Hindlimb muscle (tissue), 1 donor: ENCODE measurements around the gene ZFAND2B. TPM values are rescaled to one million over a fixed set of nuclear protein-coding genes. Genes with fewer than 3 reads are reported as not detected.

Experiments used
- DNase-seq: peaks from one replicate; pipeline ENCODE4 v3.0.0-alpha.2; 2013
- polyA plus RNA-seq: library from polyadenylated mRNA; unstranded; fragments of 120-200 nt; gene quantifications from one replicate; pipeline ENCODE4 v1.2.1, GENCODE V29; 2013; ENCODE audit not compliant: insufficient read length

ZFAND2B gene, protein sequence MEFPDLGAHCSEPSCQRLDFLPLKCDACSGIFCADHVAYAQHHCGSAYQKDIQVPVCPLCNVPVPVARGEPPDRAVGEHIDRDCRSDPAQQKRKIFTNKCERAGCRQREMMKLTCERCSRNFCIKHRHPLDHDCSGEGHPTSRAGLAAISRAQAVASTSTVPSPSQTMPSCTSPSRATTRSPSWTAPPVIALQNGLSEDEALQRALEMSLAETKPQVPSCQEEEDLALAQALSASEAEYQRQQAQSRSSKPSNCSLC
- polyA plus RNA-seq: 21.4 TPM

DNA sequence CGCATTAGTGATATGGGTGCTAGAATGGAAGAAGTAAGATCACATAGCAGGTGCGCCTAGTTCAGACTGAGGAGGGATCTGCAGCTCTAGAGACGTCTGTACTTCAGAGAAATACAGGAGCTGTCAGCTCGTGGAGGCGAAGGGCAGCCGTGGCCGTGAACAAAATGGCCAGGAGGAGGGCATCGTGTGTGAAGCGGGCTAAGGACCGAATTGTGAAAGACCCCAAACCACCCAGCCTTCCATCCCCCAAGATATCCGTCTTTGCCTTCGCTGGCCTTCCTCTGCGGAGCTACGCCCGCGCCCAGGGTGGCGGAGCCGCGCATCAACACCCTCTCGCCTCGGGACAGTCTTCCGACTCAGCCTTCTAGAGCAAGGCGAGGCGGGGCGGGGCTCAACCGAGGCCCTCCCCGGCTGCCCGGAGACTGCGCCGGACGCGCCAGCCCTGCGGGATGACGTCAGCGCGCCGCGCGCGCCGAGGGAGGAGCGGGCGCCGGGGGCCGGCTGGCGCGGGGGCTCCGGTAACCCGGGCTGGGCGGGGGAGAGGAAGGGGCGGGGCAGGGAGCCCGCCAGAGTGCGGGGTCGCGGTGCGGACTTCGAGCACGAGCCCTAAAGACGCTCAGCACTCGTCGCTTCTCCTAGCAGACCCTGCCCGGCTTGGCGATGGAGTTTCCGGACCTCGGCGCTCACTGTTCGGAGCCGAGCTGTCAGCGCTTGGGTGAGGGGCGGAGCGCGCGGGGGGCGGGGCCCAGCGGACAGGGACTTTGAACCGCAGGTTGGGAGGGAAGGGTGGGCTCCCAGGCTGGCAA is at the start of gene ZFAND2B:
Gene ZFAND2B (plus strand): TSS at position 455 of the 806 bp plus-strand sequence. CDS start 206 bp downstream, at position 661.
- peak; percentile 99 for DNase-seq

DNA sequence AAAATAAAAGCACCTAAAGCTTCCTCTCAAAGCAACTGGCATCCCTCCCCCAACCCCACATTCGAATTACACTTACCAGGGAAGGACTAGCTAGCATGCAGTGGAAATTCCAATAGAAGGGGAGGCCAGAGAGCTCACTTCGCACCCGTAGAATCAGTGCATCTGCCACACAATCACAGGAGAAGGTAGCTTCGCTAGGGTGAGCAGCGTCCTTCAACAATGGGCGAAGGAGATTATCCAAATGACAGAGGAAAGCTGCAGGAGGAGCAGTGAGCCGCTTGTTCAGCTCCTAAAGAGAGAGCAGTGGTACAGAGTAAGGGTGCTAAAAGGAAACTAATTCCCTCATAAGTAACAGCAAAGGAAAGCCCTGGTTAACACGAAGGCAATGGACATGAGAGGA is 49.2 kb upstream of the ZFAND2B start:
- no peak for DNase-seq

DNA sequence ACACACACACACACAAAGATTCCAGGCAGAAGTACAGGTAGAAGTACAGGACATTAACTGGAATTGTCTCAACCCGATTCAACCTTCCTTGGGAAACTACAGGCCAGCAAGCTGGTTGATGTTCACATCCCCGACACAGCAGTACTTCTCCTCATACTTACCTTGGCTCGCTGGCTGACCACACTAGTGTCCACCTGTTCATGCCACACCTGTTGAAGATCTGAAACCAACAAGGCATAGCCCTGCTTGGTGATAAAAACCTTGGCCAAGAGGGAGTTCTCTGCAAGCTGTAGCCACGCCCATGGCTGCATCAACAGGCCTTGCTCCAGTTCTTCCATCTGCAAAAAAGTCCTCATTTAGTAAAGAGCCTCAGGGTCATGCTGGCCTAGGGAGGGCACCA is 48.6 kb upstream of the ZFAND2B start:
- no peak for DNase-seq

DNA sequence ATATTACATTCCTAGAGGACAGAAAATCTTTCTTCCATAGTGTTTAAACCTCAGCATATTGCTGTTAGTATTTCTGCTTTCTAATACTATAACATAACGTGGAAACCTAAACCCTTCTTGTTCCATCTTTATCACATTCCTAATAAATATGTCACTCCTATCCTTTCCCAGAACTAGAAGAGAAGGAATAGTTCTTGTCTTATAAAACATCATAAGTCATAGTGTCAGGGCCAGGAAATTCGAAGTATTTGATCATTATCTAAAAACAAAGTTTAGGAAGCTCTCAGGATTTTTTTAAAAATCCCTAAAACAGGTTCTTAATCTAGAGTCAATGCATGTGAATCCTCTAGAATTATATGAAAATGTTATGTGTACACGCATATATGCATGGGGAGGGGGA is 48.0 kb upstream of the ZFAND2B start:
- DNase-seq: no peak

DNA sequence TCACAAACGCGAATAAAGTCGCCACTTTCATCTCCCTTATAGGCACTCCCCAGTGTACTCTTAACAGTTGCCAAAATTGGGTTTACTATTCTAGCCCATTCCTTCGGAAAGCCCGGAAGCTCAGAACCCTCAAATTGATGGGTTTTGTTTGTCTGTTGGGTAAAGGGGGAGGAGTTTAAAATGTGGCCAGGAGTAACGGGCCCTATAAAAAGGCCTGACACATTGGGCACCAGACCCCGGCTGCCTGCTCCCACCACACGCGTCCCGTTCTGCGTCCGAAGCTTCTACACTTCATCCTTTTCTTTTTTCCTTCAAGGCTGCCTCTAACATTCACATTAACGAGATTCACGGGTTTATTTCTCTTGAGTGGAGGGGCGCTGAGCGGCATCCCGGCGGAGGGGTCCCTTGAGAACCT is 46.8 kb upstream of the ZFAND2B start:
- no peak for DNase-seq

DNA sequence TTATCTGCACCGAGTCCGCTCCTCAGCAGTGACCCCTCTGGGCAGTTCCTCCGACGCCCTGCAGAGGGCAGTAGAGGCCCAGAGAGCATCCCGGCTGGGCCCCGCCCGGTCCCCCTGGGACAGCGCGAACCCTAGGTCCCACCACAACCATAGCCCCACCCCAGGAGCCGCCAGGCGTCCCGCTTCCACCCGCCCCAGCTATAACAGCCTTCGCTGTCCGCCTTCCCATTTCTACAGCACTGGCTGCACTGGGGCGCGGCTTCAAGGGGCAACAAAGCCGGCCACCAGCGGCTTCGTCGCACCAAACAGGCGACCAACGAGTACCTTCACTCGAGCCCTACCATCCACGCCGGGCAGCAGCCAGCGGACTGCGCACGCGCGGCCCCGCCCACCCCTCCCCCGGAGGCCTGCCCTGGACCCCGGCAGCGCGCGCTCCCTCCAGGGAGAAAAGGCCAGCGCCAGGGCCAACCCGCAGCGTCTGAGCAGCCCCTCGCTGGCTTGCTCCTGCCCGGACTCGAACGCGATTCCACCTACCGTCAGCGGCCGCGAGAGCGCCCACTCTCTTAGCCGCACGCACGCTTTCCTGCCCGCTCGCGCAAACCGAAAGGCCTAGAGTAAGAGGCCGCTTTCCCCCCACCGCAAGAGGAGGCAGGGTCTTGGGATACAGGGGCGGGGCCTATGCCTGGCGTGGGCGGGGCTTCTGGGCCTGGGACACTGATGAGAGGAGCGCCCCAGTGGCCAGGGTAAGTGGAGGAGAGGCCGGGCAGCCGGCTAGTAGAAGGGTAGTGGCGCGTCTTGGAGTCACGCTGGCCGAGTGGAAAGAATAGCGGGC is 46.2 kb upstream of the ZFAND2B start, which contains the start of gene NHEJ1:
Gene NHEJ1 (minus strand): TSS at position 630 of the 832 bp plus-strand sequence. CDS start 2,453 bp downstream, outside the sequence.
- DNase-seq: peak; percentile 91

DNA sequence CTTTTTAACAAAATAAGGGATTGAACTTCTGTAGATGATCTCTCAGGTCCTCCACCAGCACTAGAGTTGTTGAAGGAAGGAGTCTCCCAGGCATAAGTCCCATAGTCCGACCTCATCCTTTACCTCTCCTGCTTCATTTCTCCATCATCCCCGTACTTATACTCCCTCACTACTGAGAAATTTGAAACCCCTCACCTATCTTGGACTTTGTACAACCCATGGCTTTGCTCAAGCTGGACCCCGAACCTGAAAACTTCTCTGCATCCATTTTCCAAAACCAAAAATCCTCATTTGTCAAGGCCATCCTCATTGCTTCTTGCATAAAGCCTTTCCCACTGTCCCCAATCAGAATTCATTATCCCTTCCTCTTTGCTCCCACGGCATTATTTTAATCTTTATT is 45.5 kb upstream of the ZFAND2B start:
- no peak for DNase-seq

DNA sequence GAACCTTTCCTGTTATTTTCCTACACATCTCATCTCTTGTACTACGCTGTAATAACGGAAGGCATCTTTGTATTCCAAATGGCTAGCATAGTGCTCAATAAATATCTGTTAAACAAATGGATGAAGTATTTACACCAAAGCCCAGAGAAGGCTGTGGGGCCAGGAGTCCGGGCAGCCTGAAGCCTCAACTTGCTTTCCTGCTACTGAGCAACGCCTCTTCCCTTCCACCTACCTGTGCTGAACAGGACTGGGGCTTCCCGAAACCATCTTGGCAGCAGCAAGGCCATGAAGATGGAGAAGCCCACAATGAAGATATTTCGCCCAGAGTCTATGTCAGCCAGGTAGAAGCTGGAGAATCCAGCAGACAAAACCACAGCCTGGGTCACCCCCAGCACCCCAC is 43.4 kb upstream of the ZFAND2B start:
- DNase-seq: no peak

DNA sequence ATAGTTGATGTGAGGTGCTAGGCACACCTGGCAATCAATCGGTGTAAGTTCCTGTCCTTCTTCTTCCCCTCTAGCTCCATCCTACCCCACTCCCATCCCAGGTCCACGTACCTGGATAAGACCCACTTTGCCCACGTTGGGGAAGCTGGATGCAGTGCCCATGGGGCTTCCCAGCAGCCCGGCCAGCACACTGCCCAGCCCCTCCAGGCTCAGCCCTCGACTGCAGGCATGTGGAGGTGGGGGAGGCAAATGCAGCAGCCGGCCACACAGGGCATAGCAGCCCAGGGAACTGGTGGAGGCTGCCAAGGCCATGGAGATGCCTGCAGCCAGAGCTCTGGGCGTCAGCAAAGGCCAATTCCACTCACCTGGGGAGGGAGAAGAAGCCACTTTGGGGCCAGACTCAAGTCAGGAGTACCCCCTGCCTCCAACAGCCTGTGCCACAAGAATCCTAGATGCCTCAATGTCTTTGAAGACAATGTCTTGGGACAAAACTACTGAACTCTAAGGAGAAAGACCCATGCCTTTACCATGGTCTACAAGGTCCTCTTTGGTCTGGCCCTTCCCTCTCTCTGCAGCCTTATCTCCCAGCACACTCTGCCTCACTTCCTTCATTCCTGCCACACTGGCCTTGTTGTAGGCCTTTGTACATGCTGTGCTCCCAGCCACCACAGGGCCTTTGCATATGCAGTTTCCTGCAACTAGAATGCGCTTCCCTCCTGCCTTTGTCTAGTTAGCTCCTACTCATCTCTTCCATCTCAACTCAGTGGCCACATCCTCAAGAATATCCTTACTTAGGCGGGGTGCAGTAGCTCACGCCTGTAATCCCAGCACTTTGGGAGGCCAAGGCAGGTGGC is 41.3 kb upstream of the ZFAND2B start:
- no peak for DNase-seq

DNA sequence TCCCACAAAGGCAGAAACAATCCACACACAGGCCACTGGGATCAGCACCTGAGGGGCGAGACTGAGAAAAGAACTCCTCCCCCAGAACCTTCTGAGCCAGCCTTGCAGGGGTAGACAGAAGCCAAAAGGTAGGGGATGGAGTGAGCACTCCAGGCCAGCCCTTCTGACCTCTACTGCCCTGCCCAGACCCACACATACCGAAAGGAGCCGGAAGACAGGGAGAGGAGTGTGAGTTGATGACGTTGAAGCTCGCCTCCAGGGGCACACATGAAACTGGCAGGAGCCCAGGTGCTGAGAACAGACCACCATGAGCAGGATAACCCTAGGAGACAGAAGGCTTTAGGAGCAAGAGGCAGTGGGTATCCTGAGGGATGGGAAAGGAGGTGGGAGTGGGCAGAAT is 38.6 kb upstream of the ZFAND2B start:
- no peak for DNase-seq

DNA sequence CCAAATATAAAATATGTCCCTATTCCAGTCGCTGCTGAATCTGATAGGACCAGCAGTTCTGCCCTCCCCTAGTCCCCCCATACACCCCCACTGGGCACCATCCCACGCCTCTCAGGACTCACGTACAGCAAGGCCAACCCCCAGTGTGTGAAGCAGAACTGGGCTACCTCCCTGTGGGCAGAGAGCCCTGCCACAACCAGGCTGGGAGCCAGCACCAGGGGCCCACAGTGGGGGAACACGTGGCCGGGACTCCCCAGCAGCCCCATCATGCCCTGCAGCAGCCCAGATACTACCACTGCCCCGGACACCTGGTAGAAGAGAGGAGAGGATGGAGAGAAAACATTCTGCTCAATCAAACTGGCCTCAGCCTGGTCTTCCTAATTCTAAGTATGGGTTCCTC is 38.1 kb upstream of the ZFAND2B start:
- no peak for DNase-seq

DNA sequence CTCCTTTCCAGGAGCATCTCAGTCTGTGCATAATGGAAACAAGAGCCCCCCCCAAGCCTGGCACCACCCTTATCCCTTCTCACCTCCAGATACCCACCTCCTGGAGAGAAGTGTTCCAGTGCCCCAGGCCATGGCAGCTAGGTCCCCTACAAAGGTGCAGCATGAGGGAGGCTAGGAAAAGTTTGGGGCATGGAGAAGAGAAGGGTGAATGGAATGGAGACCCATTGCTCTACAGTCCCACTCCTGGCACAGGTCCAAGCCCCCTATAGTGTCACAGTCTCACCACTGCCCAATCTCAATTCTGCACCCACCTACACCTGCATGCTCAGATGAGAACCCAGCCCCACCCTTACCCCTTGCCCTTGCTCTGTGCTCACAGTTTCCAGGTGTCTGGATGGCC is 37.6 kb upstream of the ZFAND2B start:
- no peak for DNase-seq

DNA sequence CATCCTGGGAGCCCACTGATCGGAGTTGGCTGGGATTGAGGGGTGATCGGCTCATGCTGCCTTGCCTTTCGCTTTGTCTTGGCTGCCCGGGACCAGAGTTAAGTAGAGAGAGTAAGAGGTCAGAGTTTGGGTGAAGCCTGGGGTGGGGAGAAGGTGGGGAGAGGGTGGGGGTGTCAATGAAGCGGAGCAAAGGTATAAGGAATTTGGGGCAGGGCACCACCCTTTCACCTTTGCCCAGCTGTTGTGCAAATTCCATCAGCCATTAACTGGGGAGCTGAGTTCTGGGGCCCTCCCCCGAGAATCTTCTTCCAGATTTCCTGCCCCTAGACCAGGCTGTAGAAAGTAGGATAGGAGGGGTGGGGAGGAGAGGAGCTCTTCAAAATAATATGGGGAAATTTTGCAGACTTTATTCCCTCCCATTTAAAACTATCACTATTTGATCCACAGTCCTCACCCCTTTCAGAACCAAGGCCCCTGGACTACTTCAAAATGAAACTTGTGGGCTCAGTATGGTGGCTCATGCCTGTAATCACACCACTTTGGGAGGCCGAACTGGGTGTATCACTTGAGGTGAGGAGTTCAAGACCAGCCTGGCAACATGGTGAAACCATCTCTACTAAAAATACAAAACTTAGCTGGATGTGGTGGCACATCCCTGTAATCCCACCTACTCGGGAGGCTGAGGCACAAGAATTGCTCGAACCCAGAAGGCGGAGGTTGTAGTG is 36.5 kb upstream of the ZFAND2B start, which contains the start of gene SLC23A3:
Gene SLC23A3 (minus strand): TSS at position 100 of the 725 bp plus-strand sequence. CDS start 45 bp downstream, at position 55.
- DNase-seq: no peak

DNA sequence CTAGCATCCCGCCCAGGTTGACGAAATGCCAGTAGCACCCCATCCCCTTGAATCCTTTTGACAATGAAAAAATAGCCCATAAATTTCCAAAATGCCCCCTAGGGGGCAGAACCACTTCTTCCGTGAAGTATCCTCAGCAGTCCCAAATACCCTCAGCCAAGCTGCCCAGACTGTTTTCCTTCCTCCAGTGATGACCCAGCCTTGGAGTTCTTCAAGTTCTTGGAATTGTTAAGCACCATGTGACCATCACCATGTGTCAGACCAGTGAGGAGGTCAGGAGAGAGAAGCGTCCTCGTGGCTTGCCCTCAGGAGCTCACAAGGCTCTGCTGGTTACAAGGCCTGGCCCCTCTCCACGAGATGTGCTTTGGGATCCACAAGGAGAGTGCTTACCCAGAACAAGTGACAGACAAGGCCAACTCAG is 35.3 kb upstream of the ZFAND2B start:
- DNase-seq: peak; percentile 24

DNA sequence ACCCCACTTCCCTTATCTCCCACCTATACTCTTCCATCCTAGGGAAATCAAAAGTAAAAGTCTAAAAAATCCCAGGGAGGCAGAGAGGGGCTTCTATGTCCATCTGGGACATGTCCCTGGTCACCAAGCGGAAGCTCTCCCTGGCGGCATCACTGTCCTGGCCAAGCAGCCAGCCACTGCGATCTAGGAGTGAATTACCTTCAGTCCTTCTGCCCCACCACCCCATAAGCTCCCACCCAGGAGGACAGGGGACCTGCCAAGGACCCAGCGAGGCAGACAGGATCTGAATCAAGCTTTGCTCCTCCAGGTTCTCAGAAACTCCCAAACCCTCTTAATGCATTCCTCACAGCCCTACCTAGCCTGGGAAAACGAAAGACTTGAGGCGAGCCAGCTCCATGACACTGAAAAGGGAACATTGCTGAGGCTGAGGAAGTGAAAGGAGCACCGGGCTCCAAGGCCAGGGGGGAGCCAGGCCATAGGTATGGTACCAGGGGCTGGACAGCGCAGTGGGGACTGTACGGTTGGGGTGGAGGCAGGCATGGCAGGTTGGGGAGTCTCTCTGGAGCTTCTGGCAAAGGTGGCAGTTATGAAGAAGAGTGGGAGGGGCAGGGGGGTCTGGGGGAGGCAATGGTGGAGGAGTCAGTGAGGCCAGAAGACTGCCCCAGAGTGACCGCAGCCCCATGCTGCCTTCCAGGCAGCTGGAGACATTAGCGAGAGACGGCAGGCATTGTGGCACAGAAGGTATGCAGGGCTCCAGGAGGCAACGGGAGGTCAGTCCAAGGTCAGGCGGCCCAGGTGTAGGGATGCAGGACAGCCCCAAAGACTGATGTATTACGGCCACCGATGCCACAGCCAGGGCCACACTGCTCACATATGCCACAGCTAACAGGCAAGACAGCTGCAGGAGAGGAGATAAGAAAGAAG is 34.1 kb upstream of the ZFAND2B start:
- DNase-seq: no peak

DNA sequence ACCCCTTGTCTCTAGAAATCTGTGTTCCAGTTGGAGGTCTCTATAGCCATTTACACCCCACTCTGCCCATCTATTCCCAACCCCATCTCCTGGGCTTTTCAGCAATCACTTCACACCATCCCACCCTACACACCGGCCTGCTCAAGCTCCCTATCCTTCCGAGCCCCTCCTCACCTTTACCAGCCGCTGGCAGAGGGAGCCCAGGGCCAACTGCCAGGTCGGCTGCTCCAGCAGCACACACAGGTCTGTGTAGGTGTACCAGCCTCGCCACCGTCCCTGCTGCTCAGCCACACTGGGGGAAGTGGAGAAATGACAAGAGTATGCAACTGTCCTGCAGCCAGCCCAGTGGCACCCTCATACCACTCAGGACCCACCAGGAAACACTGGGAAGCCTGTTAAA is 33.4 kb upstream of the ZFAND2B start:
- no peak for DNase-seq

DNA sequence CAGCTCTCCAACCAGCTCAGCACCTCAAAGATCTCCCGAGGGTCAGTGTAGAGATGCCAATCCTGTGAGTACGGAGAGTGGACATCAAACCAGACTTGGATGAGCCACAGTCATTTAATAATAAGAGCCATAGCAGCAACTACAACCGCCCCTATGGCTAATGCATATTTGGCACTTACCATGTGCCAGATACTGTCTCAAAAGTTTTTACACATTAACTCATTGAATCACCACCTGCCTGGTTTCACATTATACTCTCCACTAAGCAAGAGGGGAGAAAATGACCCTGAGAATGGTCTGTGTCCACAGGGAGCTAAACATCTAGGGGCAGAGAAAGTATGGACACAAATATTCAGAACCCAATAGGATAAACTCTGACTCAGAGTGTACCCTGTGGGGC is 32.4 kb upstream of the ZFAND2B start:
- no peak for DNase-seq

DNA sequence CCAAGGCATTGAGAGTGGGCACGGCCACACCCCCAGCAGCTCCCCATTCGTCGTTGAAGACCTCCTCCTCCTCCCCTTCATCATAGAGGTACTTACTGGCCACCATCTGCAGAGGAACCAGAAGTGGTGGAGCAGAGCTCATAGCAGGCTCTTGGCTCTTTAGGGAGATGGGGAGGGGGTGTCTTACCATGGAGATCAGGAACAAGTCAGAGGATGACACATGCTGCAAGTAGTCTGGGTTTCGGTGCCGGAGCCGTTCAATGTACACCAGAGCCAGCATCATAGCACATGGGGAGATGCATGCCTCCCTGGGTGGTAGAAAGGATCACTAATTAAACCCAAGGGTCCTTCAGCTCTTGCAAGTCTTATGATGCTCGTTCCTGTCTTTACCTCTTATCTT is 31.8 kb upstream of the ZFAND2B start:
- no peak for DNase-seq

DNA sequence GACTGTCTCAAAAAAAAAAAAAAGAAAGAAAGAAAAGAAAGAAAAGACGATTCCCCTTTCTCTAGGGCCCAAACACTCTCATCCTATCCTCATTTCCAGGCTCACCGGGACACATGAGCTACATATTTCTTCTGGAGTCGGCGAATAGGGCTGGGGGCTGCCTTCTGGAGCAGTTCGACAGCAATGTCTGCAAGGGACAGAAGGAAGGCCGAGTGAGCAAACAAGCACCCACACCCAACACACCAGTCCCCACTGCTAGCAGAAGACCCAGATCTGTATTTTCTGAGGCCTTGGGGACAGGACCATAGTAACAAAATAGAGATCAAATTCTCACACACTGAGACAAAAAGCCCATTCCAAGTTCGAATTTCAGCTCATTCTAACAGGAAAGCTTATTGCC is 31.1 kb upstream of the ZFAND2B start:
- DNase-seq: no peak
